ENCODE results near the gene TBC1D4.
"Not testable (repeated sequence)": the region's sequence is repeated elsewhere in the genome, so short reads cannot be mapped to it uniquely, and the experiment has no call there.

The TBC1D4 gene

DNA sequence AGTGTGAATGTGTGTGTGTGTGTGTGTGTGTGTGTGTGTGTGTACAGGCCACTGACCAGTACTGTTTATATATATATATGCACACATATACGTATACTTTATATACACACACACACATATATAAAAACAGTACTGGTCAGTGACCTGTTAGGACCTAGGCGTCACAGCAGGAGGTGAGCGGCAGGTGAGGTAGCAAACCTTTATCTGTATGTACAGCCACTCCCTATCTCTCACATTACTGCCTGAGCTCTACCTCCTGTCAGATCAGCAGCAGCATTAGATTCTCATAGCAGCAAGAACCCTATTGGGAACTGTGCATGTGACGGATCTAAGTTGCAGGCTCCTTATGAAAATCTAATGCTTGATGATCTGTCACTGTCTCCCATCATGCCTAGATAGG is 34.5 kb downstream of the TBC1D4 start:
- no peak for DNase-seq

DNA sequence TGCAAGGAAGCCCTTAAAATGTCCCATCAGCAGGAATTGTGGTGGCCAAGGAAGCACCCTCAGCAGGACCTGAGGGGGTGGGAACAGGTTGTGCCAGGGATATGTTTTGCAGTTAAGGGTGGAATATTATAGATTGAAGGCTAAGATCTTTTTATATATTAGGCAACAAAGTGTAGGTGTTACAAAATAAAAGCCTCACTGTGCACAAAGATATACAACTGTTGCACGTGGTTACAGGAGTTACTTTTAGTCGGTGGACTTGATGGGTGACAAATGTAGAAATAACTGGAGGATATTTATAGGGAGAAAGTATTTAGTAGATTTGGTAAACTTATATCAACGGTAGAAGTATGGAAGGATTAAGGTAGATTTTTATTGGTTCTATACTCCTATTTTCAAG is 35.1 kb downstream of the TBC1D4 start:
- no peak for DNase-seq

DNA sequence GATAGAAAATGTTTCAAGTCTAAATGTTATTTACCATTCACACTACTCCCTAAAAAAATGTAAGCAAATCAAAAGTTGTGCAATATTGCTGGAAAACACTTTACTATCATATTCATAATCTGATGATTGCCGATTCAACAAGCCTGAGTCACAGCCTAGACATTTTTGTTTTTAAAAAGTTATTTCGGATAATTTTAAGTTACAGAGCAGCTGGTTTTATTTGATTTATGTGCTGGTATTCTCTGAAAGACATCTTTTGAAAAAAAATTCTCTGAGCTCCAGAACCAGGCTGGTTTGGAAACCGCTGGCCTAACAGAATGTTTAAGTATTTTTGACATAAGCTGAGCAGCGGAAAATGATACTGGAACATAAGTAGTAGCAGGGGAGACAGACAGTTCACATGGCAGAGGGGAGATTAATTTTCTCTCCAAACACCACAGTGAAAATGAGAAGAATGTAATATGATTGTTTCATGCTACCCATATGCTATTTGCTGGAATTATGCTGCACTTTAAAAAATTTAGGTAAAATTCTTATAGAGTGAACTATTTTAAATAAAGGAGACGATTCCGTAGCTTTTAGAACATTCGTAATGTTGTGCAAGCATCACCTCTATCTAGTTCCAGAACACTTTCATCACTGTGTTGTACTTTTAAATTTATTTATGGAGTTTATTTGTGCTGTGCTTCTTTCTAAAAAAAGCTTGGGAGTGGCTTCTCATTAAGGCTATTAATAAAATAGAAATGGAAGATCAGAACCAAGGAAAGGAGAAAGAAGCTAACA is 36.1 kb downstream of the TBC1D4 start:
- DNase-seq: no peak

DNA sequence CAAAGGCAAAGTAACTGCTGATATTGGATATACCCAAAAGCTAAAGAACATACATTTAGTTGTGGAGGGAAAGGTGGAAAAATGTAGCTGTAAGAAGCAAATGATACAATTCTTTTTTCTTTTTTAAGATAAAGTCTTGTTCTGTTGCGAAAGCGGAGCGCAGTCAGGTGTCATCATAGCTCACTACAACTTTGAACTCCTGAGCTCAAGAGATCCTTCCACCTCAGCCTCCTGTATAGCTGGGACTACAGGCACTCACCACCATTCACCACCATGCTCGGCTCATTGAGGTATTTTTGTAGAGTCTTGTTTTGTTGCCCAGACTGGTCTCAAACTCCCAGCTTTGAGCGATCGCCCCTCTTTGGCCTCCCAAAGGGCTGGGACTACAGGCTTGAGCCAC is 38.0 kb downstream of the TBC1D4 start:
- DNase-seq: no peak

DNA sequence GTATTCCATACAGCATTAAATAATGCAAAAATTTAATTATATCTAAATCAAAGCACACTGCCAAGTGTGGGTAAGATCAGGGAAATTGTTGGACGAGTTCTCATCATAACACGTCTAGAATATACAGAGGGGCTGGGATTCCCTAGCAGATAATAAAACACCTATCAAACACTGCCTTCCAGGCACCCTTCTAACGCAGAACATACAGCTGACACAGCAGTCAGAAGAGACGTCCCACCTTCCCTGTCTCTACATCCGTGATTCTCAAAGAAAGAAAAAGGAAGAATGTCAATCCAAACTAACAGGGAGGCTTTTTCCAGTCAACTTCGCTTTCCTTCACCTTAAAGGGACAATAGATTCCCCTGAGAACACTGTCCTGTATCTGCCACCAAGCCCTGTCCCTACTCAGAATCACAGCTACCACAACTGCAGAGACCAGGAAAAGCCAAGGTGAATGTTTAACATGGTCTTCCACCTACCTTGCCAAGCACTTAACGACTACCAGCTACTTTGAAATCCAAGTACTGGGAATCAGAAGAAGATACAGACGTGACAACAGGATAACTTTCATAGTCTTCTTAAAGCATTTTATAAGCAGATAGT is 38.5 kb downstream of the TBC1D4 start:
- DNase-seq: no peak

DNA sequence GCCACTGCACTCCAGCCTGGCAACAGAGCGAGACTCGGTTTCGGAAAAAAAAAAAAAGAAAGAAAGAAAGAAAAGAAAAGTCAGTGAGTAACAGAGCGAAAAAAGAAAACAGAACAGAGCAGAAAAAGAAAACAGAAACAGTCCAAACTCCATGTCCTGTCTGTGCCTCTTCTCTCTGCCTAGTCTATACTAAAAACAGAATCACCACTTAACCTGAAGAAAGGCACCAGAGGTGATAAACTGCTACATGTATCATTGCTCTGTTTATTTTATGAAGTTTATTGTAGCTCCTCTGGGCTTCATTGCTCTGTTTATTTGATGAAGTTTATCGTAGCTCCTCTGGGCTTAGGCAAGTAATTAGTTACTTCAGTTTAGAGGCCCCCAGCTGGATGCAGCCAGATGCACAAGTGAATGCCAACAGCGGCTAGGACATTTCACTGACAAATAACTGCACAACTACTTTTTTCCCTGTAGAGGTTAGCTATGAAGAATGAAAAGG is 39.2 kb downstream of the TBC1D4 start:
- DNase-seq: no peak

DNA sequence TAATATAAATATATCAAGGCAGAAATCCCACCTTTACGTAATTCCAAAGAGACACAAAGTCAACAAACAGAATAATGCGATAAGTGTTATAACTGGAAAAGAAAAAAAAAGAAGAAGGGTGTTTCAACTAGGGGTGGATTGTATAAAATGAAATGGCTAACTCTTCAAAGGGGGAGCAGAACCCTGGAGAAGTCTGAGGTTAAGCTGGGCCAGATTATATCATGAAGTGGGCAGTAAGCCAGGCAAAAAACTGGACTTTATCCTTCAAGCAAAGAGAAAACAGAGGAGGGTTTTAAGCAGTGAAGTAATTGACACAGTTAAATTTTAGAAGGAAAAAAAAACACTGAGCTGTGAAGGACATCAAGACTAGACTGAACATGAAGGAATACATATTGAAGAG is 41.9 kb downstream of the TBC1D4 start:
- no peak for DNase-seq

DNA sequence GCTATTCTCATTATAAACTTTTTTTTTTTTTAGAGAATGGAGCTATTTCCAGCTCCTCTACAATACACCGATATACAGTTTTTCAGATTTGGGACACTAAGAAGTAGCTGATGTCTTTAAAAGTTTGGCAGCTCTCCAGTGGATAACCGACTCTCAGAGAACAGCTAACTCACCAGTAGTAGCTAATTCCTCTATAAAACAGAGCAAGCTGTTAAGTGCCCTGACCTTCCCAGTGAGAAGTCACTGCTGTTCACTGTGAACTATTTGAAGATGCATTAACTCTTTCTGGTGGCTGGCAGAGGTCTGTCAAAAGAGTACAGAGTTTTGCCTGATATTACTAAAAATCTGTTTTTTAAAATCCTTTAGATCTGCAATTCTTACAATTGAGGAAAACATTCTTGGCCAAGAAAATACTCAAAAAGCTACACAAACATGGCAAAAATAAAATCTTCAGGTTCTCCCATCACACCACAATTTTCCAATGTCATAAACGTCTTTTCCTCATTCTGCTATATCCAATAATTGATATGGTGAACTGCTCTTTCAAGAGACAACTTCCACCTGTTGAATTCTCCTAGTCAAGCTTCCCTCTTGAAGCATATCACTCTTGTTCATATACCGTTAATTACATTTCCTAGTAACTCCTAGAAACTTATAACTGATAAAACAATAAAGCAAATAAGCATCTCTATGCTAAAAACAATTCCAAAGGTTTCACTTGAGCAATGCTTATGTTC is 44.2 kb downstream of the TBC1D4 start:
- DNase-seq: no peak

DNA sequence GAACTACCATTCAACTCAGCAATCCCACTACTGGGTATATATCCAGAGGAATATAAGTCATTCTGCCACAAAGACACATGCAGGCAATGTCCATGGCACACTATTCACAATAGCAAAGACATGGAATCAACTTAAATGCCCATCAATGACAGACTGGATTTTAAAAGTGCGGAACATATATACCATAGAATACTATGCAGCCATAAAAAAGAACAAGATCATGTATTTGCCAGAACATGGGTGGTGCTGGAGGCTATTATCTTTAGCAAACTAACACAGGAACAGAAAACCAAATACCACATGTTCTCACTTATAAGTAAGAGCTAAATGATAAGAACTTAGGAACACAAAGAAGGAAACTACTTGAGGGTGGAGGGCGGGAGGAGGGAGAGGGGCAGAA is 47.8 kb downstream of the TBC1D4 start:
- DNase-seq: not testable (repeated sequence)

DNA sequence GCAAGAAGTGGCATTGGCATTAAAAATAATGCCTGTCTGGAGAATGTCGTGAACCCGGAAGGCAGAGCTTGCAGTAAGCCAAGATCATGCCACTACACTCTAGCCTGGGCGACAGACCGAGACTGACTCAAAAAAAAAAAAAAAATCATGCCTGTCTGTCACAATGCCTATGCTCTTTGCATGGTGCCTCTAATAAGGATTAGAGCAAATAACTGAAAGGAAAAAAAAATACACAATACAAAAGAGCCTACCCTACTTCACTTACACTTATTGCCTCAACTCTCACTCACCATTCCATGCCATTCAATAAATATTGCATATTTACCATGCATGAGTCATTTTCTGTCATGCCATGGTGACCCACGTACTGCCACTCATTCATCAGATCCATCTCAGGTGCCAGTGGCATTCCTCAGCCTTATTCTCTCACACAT is 49.1 kb downstream of the TBC1D4 start:
- DNase-seq: no peak

DNA sequence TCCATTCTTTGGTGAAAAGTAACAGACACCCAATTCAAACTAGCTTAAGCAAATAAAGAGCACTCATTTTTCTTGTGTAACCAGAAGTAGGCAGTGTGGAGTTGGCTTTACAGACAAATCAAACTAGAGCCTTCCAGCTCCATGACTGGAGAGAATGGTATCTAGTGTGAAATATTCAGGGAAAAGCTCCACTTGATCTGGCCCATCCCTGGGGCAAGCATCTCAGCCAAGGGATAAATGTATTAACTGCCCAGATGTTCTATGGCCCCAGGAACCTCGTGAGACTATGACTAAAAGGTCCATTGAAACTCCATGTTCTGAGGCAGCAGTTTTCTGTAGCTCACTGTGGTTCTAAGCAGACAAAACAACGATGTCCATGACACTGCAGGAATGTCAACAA is 49.9 kb downstream of the TBC1D4 start:
- DNase-seq: no peak

DNA sequence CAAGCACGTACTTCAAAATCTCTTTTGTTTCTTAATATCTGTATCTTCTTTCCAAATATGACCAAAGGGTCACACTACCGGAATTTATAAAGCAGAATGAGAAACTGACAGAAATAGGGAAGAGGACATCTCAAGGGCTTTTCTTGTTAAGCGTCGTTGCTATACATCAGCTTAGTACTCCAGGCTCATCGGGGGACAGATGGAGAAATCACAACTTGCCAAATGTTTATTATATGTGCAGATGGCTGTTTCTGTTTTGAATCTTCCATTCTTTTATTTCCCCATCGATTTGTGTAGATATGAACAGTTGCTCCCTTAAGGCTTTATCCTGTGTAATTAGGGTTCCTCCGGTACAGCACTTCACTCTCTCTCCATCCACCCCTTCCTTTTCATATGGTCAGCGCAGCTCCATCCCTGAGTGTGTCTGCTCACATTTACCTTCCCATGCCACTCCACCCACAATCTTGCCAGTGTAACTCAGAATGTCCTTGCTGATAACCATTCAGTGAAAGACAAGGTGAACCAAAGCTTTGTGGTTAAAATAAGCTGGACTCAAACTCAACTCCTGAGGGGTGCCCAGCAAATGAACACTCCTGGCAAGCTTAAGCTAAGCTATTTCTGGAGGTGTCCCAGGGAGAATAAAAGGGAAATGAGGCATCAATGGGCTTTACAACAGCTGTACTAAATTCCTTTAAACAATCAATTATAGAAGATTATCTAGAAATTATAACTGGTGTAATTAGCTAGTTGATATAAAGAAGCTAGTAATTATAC is 51.3 kb downstream of the TBC1D4 start:
- no peak for DNase-seq

DNA sequence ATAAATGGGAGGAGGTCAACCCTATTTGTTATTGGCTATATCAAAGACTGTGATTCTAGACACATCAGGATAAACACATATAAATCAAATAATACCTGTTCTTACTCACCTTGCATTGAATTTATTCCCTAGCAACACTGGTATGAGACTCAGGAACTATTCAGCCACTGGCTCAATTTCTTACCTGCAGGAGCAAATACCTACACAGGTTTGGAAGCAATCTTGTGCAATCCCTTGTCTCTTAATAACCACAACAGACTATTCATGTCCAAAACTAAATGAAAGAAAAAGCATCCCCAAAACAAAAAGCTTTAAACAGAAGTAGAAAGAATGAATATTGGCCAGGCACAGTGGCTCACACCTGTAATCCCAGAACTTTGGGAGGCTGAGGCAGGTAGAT is 55.5 kb downstream of the TBC1D4 start:
- no peak for DNase-seq

DNA sequence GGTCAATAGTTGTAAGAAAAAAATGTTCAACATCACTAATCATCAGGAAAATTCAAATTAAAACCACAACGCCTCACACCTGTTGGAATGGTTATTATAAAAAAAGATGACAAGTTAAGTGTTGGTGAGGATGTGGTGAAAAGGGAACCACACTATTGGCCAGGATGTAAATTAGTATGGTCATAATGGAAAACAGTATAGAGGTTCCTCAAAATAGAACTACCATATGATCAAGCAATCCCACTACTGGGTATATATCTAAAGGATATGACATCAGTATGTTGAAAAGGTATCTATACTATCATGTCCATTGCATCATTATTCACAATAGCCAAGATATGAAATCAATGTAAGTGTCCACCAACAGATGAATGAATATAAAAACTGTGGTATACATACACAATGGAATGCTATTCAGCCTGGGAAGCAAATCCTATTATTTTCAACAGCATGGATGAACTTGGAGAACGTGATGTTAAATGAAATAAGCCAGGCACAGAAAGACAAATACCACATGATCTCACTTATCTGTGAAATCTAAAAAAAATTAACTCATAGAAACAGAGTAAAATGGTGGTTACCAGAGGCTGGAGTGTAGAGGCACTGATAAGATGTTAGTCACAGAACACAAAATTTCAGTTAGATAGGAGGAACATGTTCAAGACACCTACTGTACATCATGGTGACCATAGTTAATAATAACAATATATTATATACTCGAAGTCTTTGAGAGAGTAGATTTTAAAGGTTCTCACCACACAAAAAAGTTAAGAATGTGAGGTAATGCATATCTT is 56.6 kb downstream of the TBC1D4 start:
- no peak for DNase-seq

DNA sequence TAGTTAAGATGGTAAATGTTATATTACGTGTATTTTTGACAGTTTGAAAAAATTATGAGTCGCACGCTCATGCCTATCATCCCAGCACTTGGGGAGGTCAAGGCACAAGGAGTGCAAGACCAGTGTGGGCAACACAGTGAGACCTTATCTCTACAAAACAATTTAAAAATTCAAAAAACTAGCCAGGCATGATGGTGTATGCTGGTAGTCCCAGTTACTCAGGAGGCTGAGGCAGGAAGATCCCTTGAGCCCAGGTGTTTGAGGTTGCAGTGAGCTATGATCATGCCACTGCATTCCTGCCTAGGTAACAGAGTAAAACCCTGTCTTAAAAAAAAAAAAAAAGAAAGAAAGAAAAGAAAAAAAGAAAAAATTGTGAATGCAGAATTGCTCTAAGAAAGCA is 58.0 kb downstream of the TBC1D4 start:
- DNase-seq: no peak

DNA sequence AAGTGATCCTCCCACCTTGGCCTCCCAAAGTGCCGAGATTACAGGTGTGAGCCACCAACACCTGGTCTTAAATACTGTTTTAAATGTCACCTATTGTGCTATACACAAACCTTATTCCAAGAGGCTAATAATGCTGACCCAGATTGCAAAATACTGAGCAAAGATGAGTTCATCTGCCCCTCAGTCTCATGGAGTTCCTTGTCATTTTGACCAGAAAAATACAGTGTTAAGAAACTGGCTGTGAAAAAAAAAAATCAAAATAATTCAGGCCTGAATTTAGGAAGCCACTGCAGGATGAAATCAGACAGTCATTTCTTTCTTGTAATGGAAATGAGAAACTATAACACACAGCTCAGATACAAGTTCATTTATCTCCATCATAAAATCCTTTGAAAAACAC is 59.9 kb downstream of the TBC1D4 start:
- DNase-seq: no peak

DNA sequence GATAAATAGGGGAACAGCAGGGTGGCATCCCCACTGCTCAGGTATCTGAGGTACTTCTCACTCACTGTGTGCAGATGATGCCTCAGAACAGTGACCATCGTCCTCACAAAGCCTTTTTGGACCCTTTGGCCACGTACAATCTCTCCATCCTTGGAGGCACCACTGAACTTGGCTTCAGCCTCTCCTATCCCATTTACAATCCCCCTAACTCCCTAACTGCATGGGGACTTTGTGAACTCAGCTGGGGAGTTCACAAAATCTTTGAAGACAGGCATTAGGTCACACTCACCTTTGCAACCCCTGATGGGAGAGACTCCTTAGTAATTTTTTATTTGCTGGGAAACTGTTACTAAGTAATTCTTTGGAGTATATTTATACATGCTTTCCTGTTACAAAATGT is 60.8 kb downstream of the TBC1D4 start:
- no peak for DNase-seq

DNA sequence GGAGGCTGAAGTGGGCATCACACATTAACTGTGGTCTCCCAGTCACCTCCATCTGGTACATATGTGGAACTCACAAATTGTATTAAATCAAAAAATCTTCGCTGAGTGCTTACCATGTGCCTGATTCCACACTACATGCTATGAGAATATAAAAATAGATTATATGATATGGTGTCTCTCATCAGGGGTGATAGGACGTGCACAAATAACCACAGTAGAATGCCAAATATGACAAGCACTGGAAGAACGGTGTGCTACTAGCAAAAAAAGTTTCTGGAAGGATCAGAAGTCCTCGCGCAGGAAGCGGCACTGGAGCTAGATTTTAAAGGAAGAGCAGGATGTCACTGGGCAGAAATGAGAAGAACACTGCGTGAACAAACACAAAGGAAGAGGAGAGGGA is 62.3 kb downstream of the TBC1D4 start:
- no peak for DNase-seq

DNA sequence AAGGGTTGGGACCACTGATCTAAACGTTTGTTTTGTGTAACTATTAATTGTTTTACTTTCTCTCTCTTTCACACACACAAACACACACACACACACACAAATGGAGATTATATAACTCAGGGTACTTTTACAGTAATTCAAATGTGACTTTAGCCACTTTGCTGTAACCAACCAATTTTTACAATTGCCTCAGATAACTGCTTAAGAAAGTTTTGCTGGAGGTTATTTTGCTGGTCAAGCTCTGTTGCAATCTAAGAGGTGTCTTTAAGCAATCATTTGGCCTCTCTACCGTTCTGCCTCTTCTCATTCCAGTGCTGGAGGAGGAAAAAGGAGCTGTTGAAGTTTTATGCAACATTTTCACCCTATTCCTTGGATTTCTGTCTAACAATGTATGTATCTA is 63.0 kb downstream of the TBC1D4 start:
- no peak for DNase-seq

DNA sequence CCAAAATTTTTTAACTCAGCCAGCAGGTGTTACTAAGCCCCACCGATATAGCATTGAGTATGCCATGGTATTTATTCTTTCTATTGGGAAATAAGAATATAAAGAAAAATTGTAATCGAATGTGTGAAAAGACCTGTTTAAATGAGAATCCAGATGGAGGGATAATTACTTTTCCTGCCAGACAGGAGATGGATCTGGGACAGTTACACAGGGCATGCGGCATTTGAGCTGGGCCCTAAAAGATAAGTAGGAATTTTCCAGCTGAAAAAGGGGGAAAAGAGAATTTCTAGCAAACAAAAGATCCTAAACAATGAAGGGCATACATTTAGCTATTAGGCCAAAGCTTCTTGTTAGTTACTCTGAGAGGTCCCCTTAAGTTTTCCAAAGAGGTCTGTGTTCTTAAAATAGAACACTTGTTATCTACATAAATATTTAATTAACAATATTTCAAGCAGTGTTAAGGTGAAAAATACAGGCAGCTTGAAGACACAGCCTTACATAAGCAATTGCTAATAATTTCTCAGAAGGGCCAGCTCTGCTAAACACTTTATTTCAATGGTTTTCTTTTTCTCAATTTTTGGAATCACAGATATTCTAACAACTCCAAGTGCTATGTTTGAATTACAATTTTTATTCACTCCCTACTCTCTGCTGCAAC is 63.7 kb downstream of the TBC1D4 start:
- DNase-seq: no peak

DNA sequence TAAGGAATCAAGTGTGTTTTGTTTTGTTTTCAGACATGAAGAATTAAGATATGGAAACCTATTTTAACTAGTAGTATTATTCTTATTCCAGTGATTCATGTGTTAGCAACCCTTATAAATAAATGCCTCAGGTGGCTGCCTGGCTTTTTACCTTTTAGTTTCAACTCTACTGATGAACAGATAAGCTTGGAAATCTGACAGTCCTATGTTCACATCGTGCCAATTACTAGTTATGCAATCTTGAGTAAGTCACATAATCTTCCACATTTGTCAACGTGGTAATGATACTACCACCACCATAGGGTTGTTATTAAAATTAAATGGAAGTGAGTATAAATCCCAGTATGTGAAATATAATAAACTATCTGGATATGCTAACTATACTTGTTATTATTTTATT is 64.3 kb downstream of the TBC1D4 start:
- no peak for DNase-seq

DNA sequence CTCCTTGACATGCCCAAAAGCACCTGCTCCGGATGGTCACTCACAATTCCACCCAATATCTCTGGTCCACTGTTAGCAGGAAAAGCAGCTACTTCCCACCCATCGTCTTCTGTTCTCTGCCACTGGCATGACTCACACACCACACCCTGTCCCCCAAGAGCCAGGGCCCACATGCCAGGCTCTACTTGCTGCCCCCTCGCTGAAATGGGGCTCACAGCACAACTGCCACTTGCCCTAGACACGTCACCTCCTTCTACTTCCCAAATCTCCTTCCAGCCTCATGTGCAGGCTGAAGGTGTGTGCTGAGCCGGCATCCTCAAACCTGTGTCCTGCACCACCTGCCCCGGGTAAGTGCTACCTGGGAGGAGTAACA is 65.0 kb downstream of the TBC1D4 start:
- no peak for DNase-seq
